Epidermal melanocyte (primary cell): Measurements from ENCODE around the gene NDUFB5.

ENCODE experiments used
- DNase-seq: peaks from one replicate; pipeline ENCODE4 v3.0.0; 2011; ENCODE audit warnings: low spot score; ENCODE audit not compliant: insufficient read length

The NDUFB5 gene

DNA sequence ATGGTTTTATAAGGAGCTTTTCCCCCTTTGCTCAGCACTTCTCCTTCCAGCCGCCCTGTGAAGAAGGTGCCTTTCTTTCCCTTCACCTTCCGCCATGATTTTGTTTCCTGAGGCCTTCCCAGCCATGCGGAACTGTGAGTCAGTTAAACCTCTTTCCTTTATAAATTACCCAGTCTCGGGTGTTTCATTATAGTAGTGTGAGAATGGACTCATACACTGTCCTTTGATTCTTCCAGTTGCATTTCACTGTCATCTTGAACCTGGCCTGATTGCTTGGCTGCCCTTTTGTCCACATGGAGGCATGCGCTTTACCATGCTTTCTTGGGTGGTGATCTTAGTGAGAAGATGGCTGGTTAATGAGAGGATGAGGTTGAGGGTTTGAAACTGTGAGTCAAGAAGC lies 71.5 kb downstream of the NDUFB5 start:
- DNase-seq: no peak
